Stimulated activated CD4-positive, alpha-beta T cell treated with anti-CD3 and anti-CD28 coated beads, Interleukin-2, amount 100 ng/mL, for 4 hours (primary cell): ENCODE results near the gene SP110.

ENCODE experiments used
- DNase-seq: peaks from one replicate; pipeline ENCODE4 v3.0.0-alpha.2; 2020; ENCODE audit warnings: low read depth

SP110 gene

DNA sequence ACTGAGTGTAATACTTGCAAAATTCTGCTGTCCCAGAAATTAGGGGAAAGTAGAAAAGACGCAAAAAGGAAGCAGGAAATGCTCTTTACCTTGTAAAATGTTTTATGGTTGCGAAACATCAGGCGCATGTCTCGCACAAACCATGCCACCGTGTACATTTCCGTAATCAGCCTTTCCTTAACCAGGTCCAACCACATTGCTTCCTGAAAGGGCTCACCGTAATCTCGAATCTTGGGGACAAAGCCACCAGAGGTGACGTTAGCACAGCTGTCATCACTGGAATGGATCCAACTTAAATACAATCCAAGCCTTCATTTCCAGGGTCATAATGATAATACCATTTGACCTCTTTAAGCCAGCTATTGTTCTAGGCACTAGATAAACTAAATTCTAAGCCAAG, 49.3 kb downstream of the SP110 start:
- DNase-seq, result no peak

DNA sequence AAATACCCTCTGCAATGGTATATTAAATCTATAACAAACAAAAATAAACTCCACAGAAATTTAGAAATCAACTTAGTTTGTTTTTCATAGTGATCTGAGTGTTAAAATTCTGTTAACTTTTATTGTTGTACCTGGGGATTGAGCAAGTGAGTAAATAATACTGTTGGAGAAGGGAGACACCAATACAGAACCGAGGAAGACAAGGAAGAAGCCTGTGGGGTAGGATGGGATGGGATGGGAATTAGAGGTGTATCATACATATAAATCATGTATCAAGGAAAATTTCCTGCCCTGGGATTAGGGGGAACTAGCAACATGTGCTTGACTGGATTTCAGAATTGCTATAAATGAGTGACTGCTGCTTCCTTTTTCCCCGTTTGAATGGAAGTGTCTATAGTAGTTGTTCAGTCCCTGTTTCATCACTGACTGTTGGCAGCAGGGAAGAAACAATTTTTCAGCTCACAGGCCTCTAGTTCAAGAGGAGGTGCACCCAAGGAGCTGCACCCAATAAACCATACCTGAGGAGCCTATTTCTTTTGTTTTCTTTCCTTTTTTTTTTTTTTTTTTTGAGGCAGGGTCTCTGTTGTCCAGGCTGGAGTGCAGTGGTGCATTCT, 53.1 kb downstream of the SP110 start:
- DNase-seq, result no peak

DNA sequence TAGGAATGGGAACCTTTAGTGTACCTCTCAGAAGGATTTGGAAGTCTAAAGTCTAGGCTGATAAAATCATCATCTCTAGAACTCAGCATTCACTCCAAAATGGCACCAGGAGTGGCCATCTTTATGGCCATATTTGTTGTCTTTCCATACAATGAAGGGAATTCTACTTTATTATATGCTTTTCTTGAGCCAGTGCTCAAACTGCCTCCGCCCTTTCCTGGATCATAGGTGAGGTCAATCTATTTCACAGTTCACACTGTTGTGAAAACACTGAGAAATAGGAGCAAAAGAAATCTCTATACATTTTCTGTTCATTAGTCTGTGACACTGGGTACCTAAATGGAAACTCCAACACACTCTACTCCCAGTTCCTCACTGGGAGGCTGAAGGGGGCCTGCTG, 55.6 kb downstream of the SP110 start:
- no peak for DNase-seq

- no peak for DNase-seq
Observed at GRCh38 chr2:230162981-230163380, 56.8 kb downstream of the SP110 start.

- DNase-seq, result no peak
Observed at GRCh38 chr2:230161184-230161583, 58.6 kb downstream of the SP110 start.

DNA sequence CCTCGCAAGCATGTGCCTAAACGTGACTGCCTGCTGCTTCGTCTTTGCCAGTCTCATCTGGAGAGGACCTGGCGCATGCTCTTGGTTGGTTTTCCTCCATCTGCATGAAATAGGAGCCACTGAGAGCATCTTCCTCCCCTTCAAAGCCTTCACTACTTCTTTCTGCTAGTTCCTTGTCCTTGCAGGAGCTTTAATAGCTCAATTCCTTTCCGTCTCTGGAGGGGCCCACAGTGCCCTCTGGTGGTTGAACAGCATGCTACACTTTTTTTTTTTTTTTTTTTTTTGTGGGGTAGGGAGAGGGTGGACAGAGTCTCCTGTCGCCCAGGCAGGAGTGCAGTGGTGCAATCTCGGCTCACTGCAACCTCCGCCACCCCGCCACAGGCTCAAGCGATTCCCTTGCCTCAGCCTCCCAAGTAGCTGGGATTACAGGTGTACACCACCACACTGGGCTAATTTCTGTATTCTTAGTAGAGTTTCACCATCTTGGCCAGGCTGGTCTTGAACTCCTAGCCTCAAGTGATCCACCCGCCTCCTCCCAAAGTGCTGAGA, 59.6 kb downstream of the SP110 start:
- DNase-seq, result peak; percentile 7

- DNase-seq, result peak; percentile 9
Observed at GRCh38 chr2:230158468-230158867, 61.3 kb downstream of the SP110 start.

DNA sequence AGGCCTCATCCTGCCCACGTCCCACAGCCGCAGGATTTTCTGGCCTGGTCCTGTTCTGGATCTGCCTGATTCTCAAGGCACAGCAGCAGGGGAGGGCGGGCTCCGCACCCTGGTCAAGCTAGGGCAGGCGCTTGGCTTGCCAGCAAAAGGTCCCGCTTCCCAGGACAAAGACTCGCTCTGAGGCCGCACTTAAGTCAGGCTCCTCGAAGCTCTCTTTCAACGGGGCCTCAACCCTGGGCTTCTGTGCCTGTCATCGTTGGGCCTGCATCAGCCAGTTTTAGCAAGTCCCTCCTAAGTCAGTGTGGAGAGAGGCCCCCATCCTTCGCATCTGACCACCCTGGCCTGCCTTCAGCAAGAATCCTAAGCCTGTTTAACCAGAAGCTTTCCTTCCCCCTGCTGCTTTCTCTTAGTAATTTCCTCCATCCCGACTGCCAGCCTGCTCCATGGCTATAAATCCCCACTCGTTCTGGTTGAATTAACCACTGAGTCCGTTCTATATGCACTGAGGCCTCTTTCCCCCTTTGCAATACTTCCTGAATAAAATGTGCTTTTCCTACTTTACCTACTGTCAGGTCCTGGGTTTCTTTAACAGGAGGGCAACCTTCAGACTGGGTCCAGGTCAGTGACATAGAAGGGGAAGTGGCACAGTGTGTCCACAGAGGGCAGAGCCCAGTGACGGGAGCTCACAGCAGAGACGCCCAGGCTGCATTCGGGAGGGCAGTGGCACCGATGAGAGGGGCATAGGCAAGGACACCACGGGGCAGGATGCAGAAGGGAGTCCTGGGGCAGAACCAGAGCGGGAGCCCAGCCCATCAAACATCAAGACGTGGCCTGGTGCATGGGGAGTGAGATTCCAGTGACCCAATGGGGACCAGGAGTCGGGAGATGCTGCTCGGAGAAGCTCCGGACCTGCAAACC, 62.7 kb downstream of the SP110 start:
- DNase-seq, result no peak

DNA sequence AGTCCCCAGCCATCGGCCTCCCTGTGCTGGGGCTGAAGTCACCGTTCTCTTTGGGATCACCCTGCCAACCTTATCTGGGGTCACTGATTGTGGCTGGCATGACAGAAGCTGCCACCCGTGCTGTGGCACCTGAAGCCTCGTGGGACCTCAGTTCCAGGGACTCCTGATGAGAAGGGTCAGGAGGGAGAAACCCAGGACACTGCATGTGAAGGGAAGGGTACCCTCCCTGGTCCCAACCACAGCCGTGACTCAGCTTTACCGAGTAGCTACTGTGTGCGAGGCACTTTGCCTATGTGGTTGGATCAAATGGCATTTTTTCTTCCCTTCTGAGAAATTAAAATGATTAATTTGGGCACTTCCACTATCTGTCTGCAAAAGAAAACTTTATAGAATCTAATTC, 64.4 kb downstream of the SP110 start:
- DNase-seq, result no peak

GRCh38 chr2:230153390-230153976, 66.3 kb downstream of the SP110 start:
- DNase-seq, result no peak

DNA sequence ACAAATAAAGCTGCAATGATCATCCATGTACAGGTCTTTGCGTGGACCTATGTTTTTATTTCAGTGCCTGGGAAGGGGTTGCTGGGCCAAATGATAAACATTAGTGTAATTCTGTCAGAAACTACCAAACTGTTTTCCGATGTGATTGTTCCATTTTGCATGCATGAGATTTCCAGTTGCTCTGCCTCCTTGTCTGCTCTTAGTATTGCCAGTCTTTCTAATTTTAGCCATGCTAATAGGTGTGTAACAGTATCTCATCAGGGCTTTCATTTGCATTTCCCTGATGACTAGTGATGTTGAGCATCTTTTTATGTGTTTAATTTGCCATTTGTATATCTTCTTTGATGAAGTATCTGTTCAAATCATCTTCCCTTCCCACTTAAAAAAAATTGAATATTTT, 67.5 kb downstream of the SP110 start:
- no peak for DNase-seq

GRCh38 chr2:230144355-230144754, 75.4 kb downstream of the SP110 start:
- no peak for DNase-seq

DNA sequence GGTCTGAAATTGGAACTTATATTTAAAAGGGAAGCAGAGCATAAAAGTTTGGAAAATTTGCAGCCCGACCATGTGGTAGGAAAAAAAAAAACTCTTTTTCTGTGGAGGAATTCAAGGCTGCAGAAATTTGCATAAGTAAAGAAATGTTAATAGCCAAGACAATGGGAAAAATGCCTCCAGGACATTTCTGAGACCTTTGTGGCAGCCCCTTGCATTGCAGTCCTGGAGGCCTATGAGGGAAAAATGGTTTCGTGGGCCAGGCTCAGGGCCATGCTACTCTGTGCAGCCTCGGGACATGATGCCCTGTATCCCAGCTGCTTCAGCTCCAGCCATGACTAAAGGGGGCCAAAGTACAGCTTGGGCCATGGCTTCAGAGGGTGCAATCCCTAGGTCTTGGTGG, 79.1 kb downstream of the SP110 start:
- DNase-seq, result no peak

DNA sequence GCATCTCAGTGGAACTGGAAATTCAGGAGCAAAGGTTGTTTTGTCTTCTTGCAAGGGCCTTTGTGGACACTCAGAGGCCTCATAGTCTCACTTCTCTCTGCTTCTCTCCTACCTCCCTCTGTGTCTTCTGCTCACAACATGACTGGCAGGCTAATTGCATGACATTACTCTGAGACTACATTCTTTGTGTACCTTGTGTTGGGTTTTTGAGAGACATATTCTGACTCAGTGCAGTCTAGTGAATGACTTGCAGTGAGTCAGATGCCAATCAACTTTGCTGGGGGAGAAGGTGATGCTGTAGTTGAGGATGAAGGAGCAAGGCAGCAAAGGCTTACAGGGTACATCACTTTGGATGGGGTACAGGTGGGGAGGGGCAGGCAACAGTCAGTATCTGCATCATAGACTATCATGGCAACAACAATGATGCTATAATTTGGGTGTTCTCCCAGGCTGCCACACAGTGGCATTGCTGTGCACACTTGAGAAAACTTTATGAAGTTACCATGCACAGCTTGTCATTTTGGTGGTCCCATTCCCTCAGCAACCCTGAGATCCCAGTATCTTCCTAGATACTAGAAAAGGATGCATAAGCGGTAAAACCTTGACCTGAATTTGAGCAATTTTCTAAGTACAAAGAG, 81.8 kb downstream of the SP110 start:
- DNase-seq, result no peak

DNA sequence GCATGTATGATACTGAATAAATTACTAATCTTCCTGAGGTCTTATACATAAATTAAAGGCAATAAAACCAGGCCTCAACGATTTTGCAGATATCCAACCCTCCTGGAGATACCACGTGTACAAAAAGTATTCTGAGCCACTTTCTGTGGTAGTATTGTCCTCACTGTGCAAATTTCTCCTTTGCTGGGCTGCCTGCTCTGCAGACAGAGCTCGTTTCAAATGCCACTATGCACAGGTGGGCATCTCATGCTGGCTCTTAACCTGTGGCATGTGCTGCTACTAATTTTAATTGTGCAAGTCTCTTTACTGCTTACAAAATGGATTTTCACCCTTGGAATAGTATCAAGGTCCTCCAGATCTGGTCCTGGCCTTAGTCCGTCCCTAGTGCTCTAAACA, 84.7 kb downstream of the SP110 start:
- no peak for DNase-seq

GRCh38 chr2:230134496-230135129, 85.2 kb downstream of the SP110 start:
- no peak for DNase-seq

GRCh38 chr2:230131366-230131765, 88.4 kb downstream of the SP110 start:
- DNase-seq, result no peak

- DNase-seq, result no peak
Observed at GRCh38 chr2:230130668-230131364, 89.0 kb downstream of the SP110 start.

GRCh38 chr2:230129343-230129742, 90.4 kb downstream of the SP110 start:
- no peak for DNase-seq

GRCh38 chr2:230128623-230129342, 91.0 kb downstream of the SP110 start:
- no peak for DNase-seq

- DNase-seq, result no peak
Observed at GRCh38 chr2:230127195-230127594, 92.6 kb downstream of the SP110 start.
